ENCODE data around the gene AVPR2. TPM values are rescaled to one million over a fixed set of nuclear protein-coding genes. Genes with fewer than 3 reads are reported as not detected.

AVPR2 gene
- polyA plus RNA-seq, 2 of the 4 experiments (the other 2 are of a cell fraction), result not detected

GRCh38 chrX:153882557-153882956, 21.9 kb upstream of the AVPR2 start (continued):
- no peak for TF ChIP-seq MYC (IDR thresholded peaks at IDR 0.05; ENCODE audit: borderline replicate concordance, low read length)
- no peak for TF ChIP-seq POLR2A (IDR thresholded peaks at IDR 0.05; ENCODE audit: low read length)
- no peak for TF ChIP-seq SMC3 (IDR thresholded peaks at IDR 0.05)
- no peak for TF ChIP-seq ZC3H11A (IDR thresholded peaks at IDR 0.05)
- TF ChIP-seq EHF (CRISPR knock-in tag; IDR thresholded peaks at IDR 0.05), result no peak

DNA sequence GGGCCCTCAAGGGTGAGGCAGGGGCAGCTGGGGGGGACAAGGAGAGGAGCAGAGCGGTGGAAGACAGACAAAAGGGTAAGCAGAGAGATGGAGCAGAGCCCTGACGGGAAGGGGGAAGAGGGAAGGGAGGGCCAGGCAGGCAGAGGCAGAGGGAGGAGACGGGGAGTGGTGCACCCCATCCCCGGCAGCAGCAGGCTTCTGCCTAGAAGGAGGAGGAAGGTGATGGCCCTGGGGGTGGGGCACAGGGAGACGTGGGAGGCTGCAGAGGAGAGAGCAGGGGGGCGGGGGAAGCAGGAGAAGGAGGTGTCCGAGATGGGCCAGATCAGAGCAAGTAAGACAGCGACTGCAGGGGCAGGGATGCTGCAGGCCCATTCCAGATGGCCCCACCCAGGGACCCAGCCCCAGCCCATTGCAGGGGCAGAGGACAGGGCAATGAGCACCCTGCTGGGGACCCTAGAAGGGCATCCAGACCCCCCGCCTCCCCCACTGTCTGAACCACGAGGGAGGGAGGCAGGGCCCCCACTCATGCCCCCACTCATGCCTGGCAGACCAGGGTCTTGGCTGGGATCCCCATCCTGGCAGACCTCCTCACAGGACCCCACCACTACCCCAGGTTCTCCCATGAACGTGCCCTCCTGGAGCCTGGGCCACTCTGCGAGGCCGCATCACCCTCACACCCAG, 21.2 kb upstream of the AVPR2 start:
- DNase-seq (ENCODE audit: low read depth in 1 of 2, low spot score in 1 of 2) (no peak), ATAC-seq (peak in 1 of 2 experiments; percentile 10; a peak in 2 of 6 replicates), FAIRE-seq (no peak)
- ChIA-PET POLR2A (no interaction called here), CTCF (interaction anchor here (0.5 to 2.4 kb wide), 7 partner anchors 9 to 888 kb away, joined by 3 to 15 read pairs (median 4); partner anchors contain the start of gene PLXNB3)
- Histone ChIP-seq H3K9me3 (no peaks in the 10 kb centered on the region), H3K4me2 (no peak overlapping the region), H3K27ac (no peak overlapping the region), H3K4me1 (peaks cover 21% of the 10 kb centered on the region), H3K4me3 (no peak overlapping the region)
- no peak for TF ChIP-seq HDAC2 (IDR thresholded peaks at IDR 0.05)
- TF ChIP-seq PBX3 (IDR thresholded peaks at IDR 0.05), result no peak
- TF ChIP-seq KDM1A (IDR thresholded peaks at IDR 0.05; ENCODE audit: low read depth), result no peak
- TF ChIP-seq, protein P1, sequence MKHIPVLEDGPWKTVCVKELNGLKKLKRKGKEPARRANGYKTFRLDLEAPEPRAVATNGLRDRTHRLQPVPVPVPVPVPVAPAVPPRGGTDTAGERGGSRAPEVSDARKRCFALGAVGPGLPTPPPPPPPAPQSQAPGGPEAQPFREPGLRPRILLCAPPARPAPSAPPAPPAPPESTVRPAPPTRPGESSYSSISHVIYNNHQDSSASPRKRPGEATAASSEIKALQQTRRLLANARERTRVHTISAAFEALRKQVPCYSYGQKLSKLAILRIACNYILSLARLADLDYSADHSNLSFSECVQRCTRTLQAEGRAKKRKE (CRISPR knock-in tag; IDR thresholded peaks at IDR 0.05; ENCODE audit: low read depth), result no peak
- no peak for TF ChIP-seq FOXS1 (CRISPR knock-in tag; IDR thresholded peaks at IDR 0.05)
- TF ChIP-seq TP53 (CRISPR knock-in tag; IDR thresholded peaks at IDR 0.05), result no peak
- TF ChIP-seq NR3C1 (IDR thresholded peaks at IDR 0.05), result no peak
- no peak for TF ChIP-seq ZFP36 (IDR thresholded peaks at IDR 0.05; ENCODE audit: borderline replicate concordance, partially characterized antibody)
- no peak for TF ChIP-seq HEYL (CRISPR knock-in tag; IDR thresholded peaks at IDR 0.05)
- no peak for TF ChIP-seq CBX8 (IDR thresholded peaks at IDR 0.05)
- TF ChIP-seq ZSCAN20 (CRISPR knock-in tag; IDR thresholded peaks at IDR 0.05), result no peak
- TF ChIP-seq RNF2 (IDR thresholded peaks at IDR 0.05; ENCODE audit: borderline replicate concordance, low read depth), result no peak
- no peak for TF ChIP-seq RCOR1 (IDR thresholded peaks at IDR 0.05; ENCODE audit: low read depth, low read length)
- WGBS (ENCODE audit: missing lambda C conversion rate), result 80% methylated on average over 10 of the region's 13 CpGs

DNA sequence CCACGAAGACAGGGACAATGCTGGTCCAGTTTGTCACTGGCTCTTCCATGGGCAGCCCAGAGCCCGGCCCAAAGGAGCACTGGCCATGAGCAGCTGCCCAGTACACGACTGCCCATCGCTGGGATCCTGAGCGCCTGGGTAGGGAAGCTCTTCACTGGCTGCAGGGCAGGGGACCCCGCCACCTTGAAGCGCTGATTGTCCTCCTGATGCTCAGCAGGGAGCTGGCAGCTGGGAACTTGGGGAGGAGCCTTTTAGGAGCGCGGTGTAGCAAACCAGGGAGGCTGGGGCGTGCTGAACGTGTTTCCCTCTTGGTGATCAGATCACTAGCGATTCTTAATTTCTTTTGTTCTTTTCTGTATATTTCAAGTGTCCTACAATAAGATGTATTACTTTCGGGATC, 20.3 kb upstream of the AVPR2 start:
- FAIRE-seq (no peak), DNase-seq (ENCODE audit: low read depth in 1 of 2, low spot score in 1 of 2) (no peak), ATAC-seq (0 out of 6 replicates have a peak, but pooled peaks of 1 of the 2 experiments have one; percentile 7)
- Histone ChIP-seq H3K4me1 (peaks cover 21% of the 10 kb centered on the region), H3K27ac (no peak overlapping the region), H3K4me3 (no peak overlapping the region), H3K4me2 (no peak overlapping the region), H3K9me3 (no peaks in the 10 kb centered on the region)
- TF ChIP-seq BHLHE40 (IDR thresholded peaks at IDR 0.05; ENCODE audit: low read depth, low read length), result no peak
- TF ChIP-seq KDM5A (IDR thresholded peaks at IDR 0.05), result no peak
- no peak for TF ChIP-seq MYC (IDR thresholded peaks at IDR 0.05; ENCODE audit: borderline replicate concordance, low read length)
- TF ChIP-seq HDAC2 (IDR thresholded peaks at IDR 0.05), result no peak
- no peak for TF ChIP-seq SMC3 (IDR thresholded peaks at IDR 0.05)
- no peak for TF ChIP-seq POLR2A (IDR thresholded peaks at IDR 0.05; ENCODE audit: low read length)
- TF ChIP-seq, protein P2, sequence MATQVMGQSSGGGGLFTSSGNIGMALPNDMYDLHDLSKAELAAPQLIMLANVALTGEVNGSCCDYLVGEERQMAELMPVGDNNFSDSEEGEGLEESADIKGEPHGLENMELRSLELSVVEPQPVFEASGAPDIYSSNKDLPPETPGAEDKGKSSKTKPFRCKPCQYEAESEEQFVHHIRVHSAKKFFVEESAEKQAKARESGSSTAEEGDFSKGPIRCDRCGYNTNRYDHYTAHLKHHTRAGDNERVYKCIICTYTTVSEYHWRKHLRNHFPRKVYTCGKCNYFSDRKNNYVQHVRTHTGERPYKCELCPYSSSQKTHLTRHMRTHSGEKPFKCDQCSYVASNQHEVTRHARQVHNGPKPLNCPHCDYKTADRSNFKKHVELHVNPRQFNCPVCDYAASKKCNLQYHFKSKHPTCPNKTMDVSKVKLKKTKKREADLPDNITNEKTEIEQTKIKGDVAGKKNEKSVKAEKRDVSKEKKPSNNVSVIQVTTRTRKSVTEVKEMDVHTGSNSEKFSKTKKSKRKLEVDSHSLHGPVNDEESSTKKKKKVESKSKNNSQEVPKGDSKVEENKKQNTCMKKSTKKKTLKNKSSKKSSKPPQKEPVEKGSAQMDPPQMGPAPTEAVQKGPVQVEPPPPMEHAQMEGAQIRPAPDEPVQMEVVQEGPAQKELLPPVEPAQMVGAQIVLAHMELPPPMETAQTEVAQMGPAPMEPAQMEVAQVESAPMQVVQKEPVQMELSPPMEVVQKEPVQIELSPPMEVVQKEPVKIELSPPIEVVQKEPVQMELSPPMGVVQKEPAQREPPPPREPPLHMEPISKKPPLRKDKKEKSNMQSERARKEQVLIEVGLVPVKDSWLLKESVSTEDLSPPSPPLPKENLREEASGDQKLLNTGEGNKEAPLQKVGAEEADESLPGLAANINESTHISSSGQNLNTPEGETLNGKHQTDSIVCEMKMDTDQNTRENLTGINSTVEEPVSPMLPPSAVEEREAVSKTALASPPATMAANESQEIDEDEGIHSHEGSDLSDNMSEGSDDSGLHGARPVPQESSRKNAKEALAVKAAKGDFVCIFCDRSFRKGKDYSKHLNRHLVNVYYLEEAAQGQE (IDR thresholded peaks at IDR 0.05), result no peak
- TF ChIP-seq RARB (CRISPR knock-in tag; IDR thresholded peaks at IDR 0.05), result no peak
- no peak for TF ChIP-seq ESRRA (IDR thresholded peaks at IDR 0.05; ENCODE audit: borderline replicate concordance, low read length)
- TF ChIP-seq NPAS2 (CRISPR knock-in tag; IDR thresholded peaks at IDR 0.05; ENCODE audit: borderline replicate concordance), result no peak
- ChIA-PET POLR2A (interaction anchor here (0.8 kb wide), 1 partner anchor 118 kb away, joined by 3 read pairs; no protein-coding TSS in a partner anchor), CTCF (interaction anchor here (0.5 to 2.4 kb wide), 8 partner anchors 11 to 888 kb away, joined by 3 to 15 read pairs (median 4); partner anchors contain the start of gene PLXNB3)
- WGBS (ENCODE audit: missing lambda C conversion rate), result 79% methylated on average over 8 of the region's 13 CpGs
